Right atrium auricular region (tissue), 2 donors: ENCODE results near the gene PTGIS. TPM values are rescaled to one million over a fixed set of nuclear protein-coding genes. Genes with fewer than 3 reads are reported as not detected.

Experiments used
- DNase-seq: peaks from one replicate; pipeline ENCODE4 v3.0.0-alpha.2; 2019; ENCODE audit warnings: low spot score
- H3K27ac ChIP-seq, 2 donors: fragments of 200-600 bp; sonication (generic); 1 replicate in 1 of 2; 2 replicates in 1 of 2; pipeline ENCODE4 v1.5.1; 2016 to 2019
- H3K27me3 ChIP-seq, 2 donors: fragments of 200-600 bp; sonication (generic); one replicate each; pipeline versions ENCODE4 v1.5.1 to v1.6.0; 2017 to 2019
- H3K36me3 ChIP-seq: fragments of 200-600 bp; sonication (generic); one replicate; pipeline ENCODE4 v1.5.1; 2016
- H3K4me1 ChIP-seq, 2 donors: fragments of 200-600 bp; sonication (generic); one replicate each; pipeline versions ENCODE4 v1.5.1 to v1.6.0; 2017 to 2019
- H3K4me3 ChIP-seq, 2 donors: fragments of 200-600 bp; sonication (generic); 1 replicate in 1 of 2; 2 replicates in 1 of 2; pipeline ENCODE4 v1.5.1; 2017 to 2019; ENCODE audit warnings: mild to moderate bottlenecking in 1 of 2, moderate library complexity in 1 of 2
- H3K9me3 ChIP-seq, 2 donors: fragments of 200-600 bp; sonication (generic); one replicate each; pipeline ENCODE4 v1.5.1; 2019
- total RNA-seq, 2 donors: library from RNA; depleted of rRNA; stranded (reverse); fragments of >200 nt; gene quantifications; one replicate each; pipeline ENCODE4 v1.1.0, GENCODE V29; 2016
- TF ChIP-seq, protein P1 (sequence below), 2 donors: fragments of 200-600 bp; sonication (generic); IDR thresholded peaks; one replicate each; pipeline ENCODE4 v1.5.1; 2019; ENCODE audit warnings: antibody characterized with exemption in 2 of 2

The PTGIS gene
- total RNA-seq, 2 donors from 2014 or later: 59.8 to 169 TPM

DNA sequence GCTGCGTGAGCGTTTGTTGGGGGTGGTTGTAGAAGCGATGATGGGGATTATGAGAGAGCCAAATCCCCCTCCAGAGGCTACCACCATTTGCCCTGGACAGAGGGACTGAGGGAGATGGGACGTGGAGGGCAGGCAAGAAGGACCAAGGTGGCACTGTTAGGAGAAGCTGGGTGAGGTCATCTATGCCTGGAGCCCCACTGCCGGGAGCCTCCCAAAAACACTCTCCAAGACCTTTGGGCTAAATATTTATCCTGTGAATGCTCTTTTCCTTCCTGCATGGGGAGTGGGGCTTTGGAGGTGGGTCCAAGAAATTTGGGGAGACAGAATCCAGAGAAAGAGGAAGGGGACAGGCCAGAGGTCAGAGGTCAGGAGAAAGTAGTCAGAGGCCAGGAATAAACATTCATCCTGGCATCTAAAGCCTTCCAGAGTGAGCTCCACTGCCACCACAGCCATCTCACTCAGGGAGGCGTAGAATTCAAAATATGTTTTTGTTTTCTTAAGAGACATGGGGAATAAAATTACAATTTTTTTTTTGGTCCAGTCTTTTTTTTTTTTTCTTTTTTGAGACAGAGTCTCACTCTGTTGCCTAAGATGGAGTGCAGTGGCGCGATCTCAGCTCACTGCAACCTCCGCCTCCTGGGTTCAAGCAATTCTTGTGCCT is 17.8 kb upstream of the PTGIS start:
- no peaks in the 10 kb centered on the region for H3K36me3 ChIP-seq
- peaks cover 0 to 8% of the 10 kb centered on the region in 2 donors for H3K9me3 ChIP-seq
- peaks cover 0 to 35% of the 10 kb centered on the region in 2 donors for H3K4me1 ChIP-seq
- no peak overlapping the region for H3K4me3 ChIP-seq
- TF ChIP-seq, protein P1, sequence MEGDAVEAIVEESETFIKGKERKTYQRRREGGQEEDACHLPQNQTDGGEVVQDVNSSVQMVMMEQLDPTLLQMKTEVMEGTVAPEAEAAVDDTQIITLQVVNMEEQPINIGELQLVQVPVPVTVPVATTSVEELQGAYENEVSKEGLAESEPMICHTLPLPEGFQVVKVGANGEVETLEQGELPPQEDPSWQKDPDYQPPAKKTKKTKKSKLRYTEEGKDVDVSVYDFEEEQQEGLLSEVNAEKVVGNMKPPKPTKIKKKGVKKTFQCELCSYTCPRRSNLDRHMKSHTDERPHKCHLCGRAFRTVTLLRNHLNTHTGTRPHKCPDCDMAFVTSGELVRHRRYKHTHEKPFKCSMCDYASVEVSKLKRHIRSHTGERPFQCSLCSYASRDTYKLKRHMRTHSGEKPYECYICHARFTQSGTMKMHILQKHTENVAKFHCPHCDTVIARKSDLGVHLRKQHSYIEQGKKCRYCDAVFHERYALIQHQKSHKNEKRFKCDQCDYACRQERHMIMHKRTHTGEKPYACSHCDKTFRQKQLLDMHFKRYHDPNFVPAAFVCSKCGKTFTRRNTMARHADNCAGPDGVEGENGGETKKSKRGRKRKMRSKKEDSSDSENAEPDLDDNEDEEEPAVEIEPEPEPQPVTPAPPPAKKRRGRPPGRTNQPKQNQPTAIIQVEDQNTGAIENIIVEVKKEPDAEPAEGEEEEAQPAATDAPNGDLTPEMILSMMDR (IDR thresholded peaks at IDR 0.05): no peak
- H3K27me3 ChIP-seq: no peaks in the 10 kb centered on the region
- peak overlapping the region; percentile 65 to 84 for H3K27ac ChIP-seq
- DNase-seq: no peak

DNA sequence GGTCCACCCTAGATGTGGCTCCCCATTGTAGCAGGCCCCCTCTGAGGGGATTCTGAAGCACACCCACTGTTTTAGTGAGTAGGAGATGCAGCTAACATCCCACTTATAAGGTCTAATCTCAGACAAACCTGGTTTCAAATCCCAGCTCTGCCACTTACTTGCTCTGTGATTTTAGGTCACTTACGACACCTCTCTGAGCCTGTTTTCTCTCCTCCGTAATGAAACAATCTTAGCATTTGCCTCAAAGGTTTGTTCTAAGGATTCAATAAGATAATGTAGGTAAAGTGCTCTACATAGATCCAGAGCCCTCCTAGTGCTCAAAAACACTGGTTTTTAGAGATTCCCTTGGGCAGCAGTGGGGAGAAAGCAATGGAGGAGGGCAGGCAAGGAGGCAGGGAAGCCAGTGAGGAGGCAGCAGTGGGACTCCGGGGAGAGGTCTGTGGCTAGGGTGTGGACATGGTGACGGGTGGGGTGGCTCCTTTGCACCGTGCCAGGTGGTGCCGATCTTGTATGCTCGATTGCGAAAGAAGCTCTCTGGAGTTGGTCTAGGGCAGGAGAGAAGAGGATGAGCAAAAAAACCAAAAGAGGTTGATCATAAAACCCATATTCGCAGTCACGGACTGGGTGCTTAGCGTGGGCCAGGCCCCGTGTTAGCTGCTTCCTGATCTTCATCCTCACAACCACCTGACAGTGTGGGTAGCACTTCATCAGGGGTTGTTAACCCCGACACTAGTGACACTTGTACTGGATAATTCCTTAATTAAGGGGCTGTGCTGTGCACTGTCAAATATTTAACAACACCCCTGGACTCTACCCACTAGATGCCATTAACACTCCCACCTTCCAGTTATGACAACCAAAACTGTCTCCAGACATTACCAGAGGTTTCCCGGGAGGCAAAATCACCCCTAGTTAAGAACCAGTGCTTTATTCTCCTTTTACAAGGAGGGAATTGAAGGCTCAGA is 16.8 kb upstream of the PTGIS start:
- no peak for DNase-seq
- peaks cover 0 to 45% of the 10 kb centered on the region in 2 donors for H3K4me1 ChIP-seq
- H3K27ac ChIP-seq: peak overlapping the region; percentile 65 to 84
- H3K27me3 ChIP-seq: no peaks in the 10 kb centered on the region
- no peak overlapping the region for H3K4me3 ChIP-seq
- H3K9me3 ChIP-seq: peaks cover 0 to 8% of the 10 kb centered on the region in 2 donors
- H3K36me3 ChIP-seq: no peaks in the 10 kb centered on the region
- TF ChIP-seq, protein P1 (IDR thresholded peaks at IDR 0.05): no peak

DNA sequence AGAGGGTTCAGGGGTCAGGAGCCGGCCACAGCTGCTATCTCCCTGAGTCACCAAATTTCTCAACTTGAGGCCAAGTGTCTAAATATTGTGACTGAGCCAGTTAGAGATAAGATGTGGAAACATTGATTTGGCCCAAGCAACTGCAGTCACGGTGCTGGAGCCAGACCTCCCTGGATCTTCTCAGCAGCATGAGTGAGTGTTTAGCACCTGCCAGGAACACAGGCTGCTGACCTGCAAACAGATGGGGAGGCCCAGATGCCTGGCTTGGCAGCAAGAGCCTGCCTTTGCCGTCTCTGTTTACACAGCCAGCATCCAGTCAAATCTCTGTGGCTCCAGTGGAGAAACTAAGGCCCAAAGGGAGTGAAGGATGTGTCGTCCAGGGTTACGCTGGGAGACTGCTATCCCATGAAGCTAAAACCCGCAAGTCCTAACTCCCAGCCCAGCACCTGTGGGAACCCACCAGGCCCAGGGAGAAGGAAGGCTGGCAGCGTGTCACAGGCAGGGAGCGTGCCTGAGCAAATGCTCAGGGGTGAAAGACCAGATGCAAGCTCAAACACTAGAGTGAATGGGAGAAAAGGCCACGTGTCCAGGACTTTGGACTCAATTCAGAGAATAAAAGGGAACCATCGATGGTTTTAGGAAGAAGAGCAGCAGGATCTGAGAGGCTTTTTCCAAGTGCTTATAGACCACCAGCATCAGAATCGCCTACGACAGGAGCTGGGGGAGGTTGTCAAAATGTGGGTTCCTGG is 15.9 kb upstream of the PTGIS start:
- no peak overlapping the region for H3K4me3 ChIP-seq
- TF ChIP-seq, protein P1 (IDR thresholded peaks at IDR 0.05): no peak
- no peaks in the 10 kb centered on the region for H3K36me3 ChIP-seq
- DNase-seq: peak; percentile 95
- peaks cover 0 to 8% of the 10 kb centered on the region in 2 donors for H3K9me3 ChIP-seq
- H3K27me3 ChIP-seq: no peaks in the 10 kb centered on the region
- peak overlapping the region; percentile 65 to 84 for H3K27ac ChIP-seq
- peaks cover 0 to 48% of the 10 kb centered on the region in 2 donors for H3K4me1 ChIP-seq

DNA sequence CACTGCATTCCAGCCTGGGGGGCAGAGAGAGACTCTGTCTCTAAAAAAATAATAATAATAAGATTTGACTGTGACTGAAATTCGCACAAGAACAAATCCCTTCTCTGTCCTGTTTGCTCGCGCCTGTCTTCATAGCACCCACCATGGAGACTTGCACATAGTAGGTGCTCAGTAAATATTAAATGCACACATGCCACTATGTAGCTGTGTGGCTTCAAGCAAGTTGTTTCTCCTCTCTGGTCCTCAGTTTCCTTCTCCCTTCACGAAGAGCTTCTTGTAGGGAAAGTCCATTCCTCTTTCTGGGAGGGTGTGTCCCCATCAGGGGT is 15.4 kb upstream of the PTGIS start:
- Histone ChIP-seq H3K27me3 (no peaks in the 10 kb centered on the region), H3K4me1 (peaks cover 0 to 48% of the 10 kb centered on the region in 2 donors), H3K4me3 (no peak overlapping the region), H3K9me3 (peaks cover 0 to 8% of the 10 kb centered on the region in 2 donors), H3K27ac (peak overlapping the region; percentile 65 to 72), H3K36me3 (no peaks in the 10 kb centered on the region)
- TF ChIP-seq, protein P1 (IDR thresholded peaks at IDR 0.05): no peak
- no peak for DNase-seq

DNA sequence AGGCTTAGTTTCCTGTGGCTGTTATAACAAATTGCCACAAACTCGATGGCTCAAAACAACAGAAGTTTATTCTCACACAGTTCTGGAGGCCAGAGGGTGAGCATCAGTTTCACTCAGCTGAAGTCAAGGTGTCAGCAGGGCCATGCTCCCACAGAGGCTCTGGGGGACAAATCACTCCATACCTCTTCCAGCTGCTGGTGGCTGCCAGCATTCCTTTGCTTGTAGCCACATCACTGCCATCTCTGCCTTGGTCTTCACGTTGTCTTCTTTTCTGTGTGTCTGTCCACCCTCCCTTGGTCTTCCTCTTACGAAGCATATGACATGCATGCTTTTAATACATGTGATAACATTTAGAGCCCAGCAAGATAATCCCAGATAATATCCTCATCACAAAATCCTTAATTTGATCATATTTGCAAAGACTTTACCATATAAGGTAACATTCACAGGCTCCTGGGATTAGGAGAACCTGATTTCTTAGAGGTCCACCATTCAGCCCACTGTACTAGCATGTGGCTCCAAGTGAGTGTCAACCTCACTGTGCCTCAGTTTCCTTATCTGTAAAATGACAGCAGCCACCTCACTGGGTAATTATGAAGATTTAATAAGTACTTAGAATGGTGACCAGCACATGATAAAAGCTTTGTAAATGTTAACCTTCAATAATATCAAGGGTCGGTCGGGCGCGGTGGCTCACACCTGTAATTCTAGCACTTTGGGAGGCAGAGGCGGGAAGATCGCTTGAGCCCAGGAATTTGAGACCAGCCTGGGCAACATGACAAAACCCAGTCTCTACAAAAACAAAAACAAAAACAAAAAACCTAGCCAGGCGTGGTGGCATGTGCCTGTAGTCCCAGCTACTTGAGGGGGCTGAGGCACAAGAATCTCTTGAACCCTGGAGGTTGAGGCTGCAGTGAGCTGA is 14.7 kb upstream of the PTGIS start:
- H3K36me3 ChIP-seq: no peaks in the 10 kb centered on the region
- H3K4me1 ChIP-seq: peaks cover 0 to 48% of the 10 kb centered on the region in 2 donors
- no peak overlapping the region for H3K4me3 ChIP-seq
- peak overlapping the region; percentile 65 to 72 for H3K27ac ChIP-seq
- TF ChIP-seq, protein P1 (IDR thresholded peaks at IDR 0.05): no peak
- no peak for DNase-seq
- no peaks in the 10 kb centered on the region for H3K27me3 ChIP-seq
- peaks cover 0 to 8% of the 10 kb centered on the region in 2 donors for H3K9me3 ChIP-seq
